ENCODE measurements around the gene CRISPLD2. TPM values are rescaled to one million over a fixed set of nuclear protein-coding genes. Genes with fewer than 3 reads are reported as not detected.
"Not testable (repeated sequence)": the region's sequence is repeated elsewhere in the genome, so short reads cannot be mapped to it uniquely, and the experiment has no call there.

Gene CRISPLD2
- total RNA-seq, 2 donors from 2014 or later = 0.43 to 1.7 TPM

DNA sequence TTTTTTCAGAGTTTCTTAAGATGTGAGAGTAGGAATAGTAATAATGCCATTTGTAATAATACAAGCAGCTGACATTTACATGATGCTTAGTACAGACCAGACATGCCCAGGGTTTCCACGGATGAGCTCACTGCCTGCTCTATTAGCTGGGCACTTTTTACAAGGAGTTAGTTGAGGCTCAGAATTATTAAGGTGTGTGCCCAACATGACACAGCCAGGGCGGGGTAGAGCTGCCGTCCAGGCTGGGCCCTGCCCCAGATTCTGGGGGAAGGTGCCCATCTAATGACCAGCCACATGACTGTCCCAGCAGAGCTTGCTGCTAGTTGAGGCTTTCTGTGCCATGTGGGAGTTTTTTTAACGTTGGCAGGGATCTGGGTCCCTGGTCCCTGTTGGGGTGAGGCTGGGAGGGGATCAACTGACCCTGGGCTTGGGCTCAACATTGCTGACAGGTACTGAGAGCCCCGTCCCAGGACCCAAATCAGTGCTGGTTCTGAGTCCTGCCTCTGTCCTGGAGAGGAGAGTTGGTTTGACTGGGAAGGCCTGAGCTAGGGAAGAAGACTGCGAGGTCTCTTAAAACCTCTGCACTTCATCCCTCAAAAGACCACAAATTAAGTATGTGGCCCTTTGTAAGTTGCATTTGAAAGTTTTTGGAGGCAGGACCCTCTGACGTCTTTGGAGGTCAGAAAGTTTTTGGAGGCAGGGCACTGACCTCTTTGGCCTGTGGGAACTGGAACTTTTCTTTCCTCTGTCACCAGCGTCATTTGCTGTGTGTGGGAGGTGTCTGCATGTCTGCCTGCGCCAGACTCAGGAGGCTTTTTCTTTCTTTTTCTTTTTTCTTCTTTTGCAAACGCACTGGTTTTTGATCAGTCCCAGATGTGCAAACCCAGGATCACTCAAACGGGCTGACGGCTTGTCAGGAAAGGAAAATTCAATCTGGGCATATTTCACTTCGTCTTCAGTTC is 2.2 kb downstream of the CRISPLD2 start:
- Mint-ChIP-seq H3K4me3 (no peak overlapping the region), H3K9me3 (no peaks in the 10 kb centered on the region), H3K27me3 (peaks cover 14 to 25% of the 10 kb centered on the region in 2 donors), H3K4me1 (ENCODE audit: low read depth in 2 of 2) (peaks cover 8 to 9% of the 10 kb centered on the region in 2 donors), H3K27ac (no peak overlapping the region), H3K36me3 (no peaks in the 10 kb centered on the region)
- no peak for DNase-seq (ENCODE audit: low spot score)
- no peak for ATAC-seq

DNA sequence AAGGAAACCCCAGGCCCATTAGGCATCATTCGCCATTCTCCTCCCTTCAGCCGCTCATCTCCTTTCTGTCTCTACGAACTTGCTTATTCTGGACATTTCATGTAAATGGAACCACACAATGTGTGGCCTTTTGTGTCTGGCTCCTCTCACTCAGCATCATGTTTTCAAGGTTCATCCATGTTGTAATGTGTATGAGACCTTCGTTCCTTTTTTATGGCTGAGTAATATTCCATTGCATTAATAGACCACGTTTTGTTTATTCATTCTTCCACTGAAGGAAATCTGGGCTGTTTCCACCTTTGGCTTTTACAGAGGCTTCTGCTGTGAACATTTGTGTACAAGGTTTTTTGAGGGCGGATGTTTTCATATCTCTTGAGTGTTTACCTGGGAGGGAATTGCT is 3.2 kb downstream of the CRISPLD2 start:
- DNase-seq (ENCODE audit: low spot score) = no peak
- Mint-ChIP-seq H3K4me3 (no peak overlapping the region), H3K27me3 (peaks cover 14 to 25% of the 10 kb centered on the region in 2 donors), H3K4me1 (ENCODE audit: low read depth in 2 of 2) (peaks cover 8 to 9% of the 10 kb centered on the region in 2 donors), H3K9me3 (no peaks in the 10 kb centered on the region), H3K36me3 (no peaks in the 10 kb centered on the region), H3K27ac (no peak overlapping the region)
- no peak for ATAC-seq

DNA sequence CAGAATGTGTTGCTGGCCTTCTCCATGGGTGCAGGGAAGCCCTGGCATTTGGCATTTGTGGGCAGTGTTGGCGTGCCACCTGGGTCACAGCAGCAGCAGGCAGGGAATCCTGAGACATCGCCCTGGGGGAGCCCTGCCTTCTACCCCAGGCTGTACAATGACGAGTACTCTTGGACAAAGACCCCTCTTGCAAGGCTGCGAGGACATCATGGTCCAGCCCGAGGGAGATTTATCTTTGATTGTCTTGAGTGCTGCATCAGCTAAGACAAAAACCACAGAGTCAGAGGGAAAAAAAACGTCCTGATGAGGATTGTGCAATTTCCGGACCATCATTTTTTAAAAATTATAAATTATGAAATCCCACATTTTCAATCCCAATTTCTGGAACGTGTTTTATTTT is 3.7 kb downstream of the CRISPLD2 start:
- H3K4me1 Mint-ChIP-seq (ENCODE audit: low read depth in 2 of 2) = peaks cover 8 to 9% of the 10 kb centered on the region in 2 donors
- peaks cover 14 to 25% of the 10 kb centered on the region in 2 donors for H3K27me3 Mint-ChIP-seq
- DNase-seq (ENCODE audit: low spot score) (no peak), ATAC-seq (no peak)
- H3K27ac Mint-ChIP-seq = no peak overlapping the region
- no peaks in the 10 kb centered on the region for H3K9me3 Mint-ChIP-seq
- no peaks in the 10 kb centered on the region for H3K36me3 Mint-ChIP-seq
- no peak overlapping the region for H3K4me3 Mint-ChIP-seq

DNA sequence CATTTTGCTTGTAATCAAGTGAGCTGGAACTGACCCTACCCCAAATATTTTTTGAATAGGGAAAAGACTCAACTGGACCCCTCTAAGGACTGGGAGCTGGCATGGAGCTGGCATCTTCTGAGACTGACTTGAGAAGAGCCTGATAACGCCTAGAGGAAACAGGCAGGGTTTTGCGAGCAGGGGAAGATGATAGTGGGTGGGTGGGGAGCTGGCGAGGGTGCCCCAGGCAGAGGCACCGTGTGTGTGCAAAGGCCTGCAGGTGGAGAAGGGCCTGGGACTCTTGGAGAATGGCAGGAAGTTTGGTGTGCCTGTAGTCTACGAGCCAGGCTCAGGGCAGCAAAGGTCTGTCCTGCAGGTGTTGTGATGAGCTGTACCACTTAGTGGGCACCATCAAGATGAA is 4.1 kb downstream of the CRISPLD2 start:
- DNase-seq (ENCODE audit: low spot score) (no peak), ATAC-seq (no peak)
- H3K27ac Mint-ChIP-seq = no peak overlapping the region
- H3K36me3 Mint-ChIP-seq = no peaks in the 10 kb centered on the region
- H3K27me3 Mint-ChIP-seq = peaks cover 14 to 25% of the 10 kb centered on the region in 2 donors
- H3K4me3 Mint-ChIP-seq = no peak overlapping the region
- no peaks in the 10 kb centered on the region for H3K9me3 Mint-ChIP-seq
- H3K4me1 Mint-ChIP-seq (ENCODE audit: low read depth in 2 of 2) = peaks cover 8 to 9% of the 10 kb centered on the region in 2 donors

DNA sequence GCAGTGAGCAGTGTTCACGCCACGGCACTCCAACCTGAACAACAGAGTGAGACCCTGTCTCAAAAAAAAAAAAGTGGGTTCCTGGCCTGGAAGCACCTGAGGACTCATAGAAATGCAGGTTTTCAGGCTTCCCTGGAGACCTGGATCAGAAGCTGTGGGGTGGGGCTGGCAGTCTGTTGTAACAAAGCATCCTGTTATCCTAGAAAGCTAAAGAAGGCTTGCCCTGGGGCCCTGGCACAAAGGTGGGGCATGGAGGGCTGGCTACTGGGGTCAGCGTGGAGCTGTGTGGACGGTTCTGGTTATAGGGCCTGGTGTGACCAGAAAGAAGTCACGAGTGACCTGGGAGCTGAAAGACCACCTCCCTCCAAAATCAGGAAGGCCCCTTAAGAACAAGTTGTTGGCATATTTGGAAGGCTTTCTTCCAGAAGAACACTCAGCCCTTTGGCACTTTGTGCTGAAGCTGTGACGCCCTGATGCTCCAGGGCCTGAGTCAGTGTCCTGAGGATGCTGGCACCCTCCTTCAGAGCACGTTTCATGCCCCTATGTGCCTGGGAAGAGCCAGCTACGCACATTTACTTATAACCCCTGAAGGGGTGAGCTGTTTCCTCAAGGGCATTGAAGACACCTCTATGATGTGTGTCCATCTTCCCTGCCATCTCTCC is 6.2 kb downstream of the CRISPLD2 start:
- ATAC-seq (no peak), DNase-seq (ENCODE audit: low spot score) (no peak)
- no peak overlapping the region for H3K27ac Mint-ChIP-seq
- H3K36me3 Mint-ChIP-seq = no peaks in the 10 kb centered on the region
- H3K9me3 Mint-ChIP-seq = no peaks in the 10 kb centered on the region
- H3K4me3 Mint-ChIP-seq = no peak overlapping the region
- H3K27me3 Mint-ChIP-seq = peaks cover 11 to 15% of the 10 kb centered on the region in 2 donors
- no peaks in the 10 kb centered on the region for H3K4me1 Mint-ChIP-seq (ENCODE audit: low read depth in 2 of 2)

DNA sequence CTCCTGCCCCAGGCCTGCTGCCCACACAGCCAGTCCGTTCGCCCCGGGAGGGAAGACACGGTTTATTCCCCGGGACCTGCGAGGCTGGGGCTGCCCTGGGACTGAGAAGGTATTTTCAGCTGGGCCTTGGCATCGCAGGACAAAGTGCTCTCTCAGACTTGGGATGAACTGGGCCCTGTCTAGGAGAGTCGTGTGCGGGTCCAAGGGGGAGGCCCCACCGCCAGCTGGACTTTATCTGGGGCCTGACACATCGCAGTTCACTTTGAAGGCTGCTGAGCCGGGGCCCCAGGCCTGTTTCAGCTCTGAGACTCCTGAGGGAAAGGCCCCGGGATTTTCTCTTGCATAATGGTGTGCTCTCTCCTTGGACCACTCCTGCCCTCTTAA is 6.8 kb downstream of the CRISPLD2 start:
- no peak for DNase-seq (ENCODE audit: low spot score)
- Mint-ChIP-seq H3K27ac (no peak overlapping the region), H3K4me1 (ENCODE audit: low read depth in 2 of 2) (no peaks in the 10 kb centered on the region), H3K27me3 (peaks cover 9 to 10% of the 10 kb centered on the region in 2 donors), H3K4me3 (no peak overlapping the region), H3K36me3 (no peaks in the 10 kb centered on the region), H3K9me3 (no peaks in the 10 kb centered on the region)
- peak; percentile 3 to 26 for ATAC-seq

DNA sequence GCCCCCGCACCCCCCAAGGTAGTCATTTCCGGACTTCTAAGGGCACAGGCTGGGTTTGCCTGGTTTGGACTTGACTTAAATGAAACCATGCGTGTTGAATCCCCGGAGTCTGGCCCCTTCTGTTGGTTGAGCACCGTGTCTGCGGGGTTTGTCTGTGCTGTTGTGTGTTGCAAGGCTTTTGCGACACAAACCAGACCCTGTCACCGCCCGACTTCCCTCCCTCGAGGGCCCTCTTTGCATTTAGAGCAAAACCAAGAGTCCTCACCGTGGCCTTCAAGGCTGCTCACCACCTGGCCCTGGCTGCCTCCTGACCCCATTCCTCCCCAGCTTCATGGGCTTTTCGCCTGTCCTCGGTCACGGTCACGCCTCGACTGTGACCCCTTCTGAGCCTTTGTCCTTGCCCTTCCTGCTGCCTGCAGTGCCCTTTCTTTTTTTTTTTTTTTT is 7.4 kb downstream of the CRISPLD2 start:
- H3K27me3 Mint-ChIP-seq = peaks cover 8% of the 10 kb centered on the region in 2 donors
- no peaks in the 10 kb centered on the region for H3K36me3 Mint-ChIP-seq
- H3K9me3 Mint-ChIP-seq = no peaks in the 10 kb centered on the region
- ATAC-seq (no peak), DNase-seq (ENCODE audit: low spot score) (no peak)
- H3K27ac Mint-ChIP-seq = no peak overlapping the region
- no peaks in the 10 kb centered on the region for H3K4me1 Mint-ChIP-seq (ENCODE audit: low read depth in 2 of 2)
- H3K4me3 Mint-ChIP-seq = no peak overlapping the region

DNA sequence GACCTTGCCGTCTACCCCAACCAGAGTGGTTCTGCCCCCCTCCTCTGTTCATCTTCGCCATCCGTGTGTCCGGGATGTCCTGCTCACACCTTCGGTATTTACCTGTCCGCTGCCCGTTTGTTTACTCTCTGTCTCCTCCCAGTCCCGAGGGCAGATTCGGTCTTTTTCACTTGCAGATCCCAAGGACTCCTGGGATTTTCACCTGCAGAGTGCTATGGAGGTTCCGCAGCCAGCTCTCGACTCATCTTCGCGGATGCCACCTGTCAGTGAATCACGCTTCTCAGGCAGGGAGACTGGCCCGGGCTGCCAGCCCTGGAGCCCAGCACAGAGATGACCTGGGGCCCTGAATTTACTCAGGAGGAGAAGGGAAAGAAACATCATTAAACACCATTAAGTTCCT is 8.1 kb downstream of the CRISPLD2 start:
- Mint-ChIP-seq H3K27ac (no peak overlapping the region), H3K36me3 (no peaks in the 10 kb centered on the region), H3K4me3 (no peak overlapping the region), H3K27me3 (peaks cover 1 to 3% of the 10 kb centered on the region in 2 donors), H3K9me3 (no peaks in the 10 kb centered on the region), H3K4me1 (ENCODE audit: low read depth in 2 of 2) (no peaks in the 10 kb centered on the region)
- ATAC-seq (no peak), DNase-seq (ENCODE audit: low spot score) (no peak)

DNA sequence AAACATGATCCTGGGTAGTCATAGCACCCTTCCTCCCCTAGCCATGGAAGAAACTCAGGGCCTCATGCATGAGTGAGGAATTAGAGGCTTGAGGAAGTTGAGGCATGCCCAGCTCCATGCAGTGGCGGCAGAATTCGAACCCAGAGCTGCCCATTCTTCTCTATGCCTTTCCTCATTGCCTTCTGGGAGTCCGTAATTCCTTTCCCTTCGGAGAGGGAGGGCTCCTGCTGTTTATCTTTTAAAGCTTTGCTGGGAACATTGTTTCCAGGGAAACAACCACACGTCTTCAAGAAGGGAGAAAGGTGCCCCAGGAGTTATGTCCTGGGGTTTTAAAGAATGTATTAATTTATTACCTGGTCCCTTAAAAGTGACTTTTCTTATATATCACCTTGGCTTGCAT is 8.5 kb downstream of the CRISPLD2 start:
- H3K27ac Mint-ChIP-seq = no peak overlapping the region

DNA sequence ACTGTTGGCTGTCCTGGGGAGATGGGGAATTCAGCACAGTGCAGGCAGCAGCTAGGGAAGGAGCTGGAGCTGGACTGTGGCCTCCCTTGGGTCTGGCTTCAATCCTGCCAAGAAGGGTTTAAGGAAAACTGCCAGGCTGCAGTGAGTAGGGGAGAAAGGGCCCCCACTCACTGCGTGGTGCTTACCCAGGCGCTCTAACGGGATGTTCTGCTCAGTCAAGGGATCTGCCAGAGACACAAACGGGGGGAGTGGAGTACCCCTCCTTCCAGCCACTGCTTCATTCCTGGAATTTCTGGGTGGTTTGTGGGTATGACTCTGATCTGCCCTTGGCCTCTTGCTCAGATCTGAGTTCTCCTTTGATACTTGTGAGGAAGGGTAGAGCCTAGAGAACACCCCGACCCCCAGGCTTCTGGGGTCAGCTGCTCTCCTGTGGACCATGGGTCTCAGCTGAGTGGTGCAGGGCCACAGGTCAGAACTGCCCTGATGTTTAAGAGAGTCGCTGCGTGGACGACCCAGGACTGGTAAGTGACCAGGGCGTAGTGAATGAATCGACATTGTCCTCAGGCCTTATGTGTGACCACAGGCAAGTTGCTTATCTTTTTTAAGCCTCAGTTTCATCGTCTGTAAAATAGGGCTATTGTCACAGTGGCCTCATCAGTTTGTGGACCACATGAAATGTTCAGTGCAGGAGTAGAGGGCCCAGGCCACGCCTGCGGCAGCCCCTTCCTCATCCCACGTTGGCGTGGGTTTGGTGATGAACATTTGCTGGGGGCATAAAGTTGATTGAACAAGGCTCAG is 9.6 kb downstream of the CRISPLD2 start:
- DNase-seq (ENCODE audit: low spot score) = no peak
- peaks cover 0 to 2% of the 10 kb centered on the region in 2 donors for H3K27me3 Mint-ChIP-seq
- no peak overlapping the region for H3K27ac Mint-ChIP-seq
- no peaks in the 10 kb centered on the region for H3K9me3 Mint-ChIP-seq
- no peak for ATAC-seq
- H3K4me1 Mint-ChIP-seq (ENCODE audit: low read depth in 2 of 2) = no peaks in the 10 kb centered on the region
- no peak overlapping the region for H3K4me3 Mint-ChIP-seq
- H3K36me3 Mint-ChIP-seq = no peaks in the 10 kb centered on the region

More for the DNA sequence above, 8.5 kb downstream of the CRISPLD2 start:
- Mint-ChIP-seq H3K36me3 (no peaks in the 10 kb centered on the region), H3K9me3 (no peaks in the 10 kb centered on the region), H3K4me3 (no peak overlapping the region), H3K27me3 (peaks cover 0 to 2% of the 10 kb centered on the region in 2 donors), H3K4me1 (ENCODE audit: low read depth in 2 of 2) (no peaks in the 10 kb centered on the region)
- ATAC-seq (no peak), DNase-seq (ENCODE audit: low spot score) (no peak)

DNA sequence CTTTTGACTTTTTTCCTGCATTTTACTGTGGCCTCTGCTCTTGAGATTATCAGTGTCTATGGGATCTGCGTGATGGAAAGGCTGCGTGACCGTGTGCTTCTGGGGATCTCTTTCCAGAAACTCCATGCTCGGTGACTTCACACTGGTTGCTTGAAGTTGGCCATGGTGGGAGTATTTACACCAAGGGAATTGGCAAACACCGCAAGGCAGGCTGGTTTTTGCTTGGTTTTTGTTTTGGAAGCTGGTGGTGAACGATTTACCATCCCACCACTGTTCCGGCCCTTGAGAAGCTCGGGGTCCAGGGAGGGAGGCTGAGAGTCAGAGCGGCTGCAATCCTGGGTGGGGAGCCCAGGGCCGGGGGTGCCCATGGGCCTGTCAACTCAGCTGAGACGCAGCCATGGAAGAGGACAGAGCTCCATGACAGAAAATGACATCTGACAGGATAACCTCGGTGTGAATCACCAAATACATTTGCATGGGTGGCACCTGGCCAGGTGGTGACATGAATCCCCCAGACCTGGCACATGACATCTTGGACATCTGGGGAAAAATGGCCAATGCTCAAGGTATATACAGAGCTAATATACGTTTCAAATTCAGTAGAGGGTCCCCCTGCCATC is 11.1 kb downstream of the CRISPLD2 start:
- DNase-seq (ENCODE audit: low spot score) (no peak), ATAC-seq (no peak)
- Mint-ChIP-seq H3K27me3 (peaks cover 0 to 6% of the 10 kb centered on the region in 2 donors), H3K4me1 (ENCODE audit: low read depth in 2 of 2) (no peaks in the 10 kb centered on the region), H3K9me3 (no peaks in the 10 kb centered on the region), H3K36me3 (no peaks in the 10 kb centered on the region), H3K4me3 (no peak overlapping the region), H3K27ac (no peak overlapping the region)

DNA sequence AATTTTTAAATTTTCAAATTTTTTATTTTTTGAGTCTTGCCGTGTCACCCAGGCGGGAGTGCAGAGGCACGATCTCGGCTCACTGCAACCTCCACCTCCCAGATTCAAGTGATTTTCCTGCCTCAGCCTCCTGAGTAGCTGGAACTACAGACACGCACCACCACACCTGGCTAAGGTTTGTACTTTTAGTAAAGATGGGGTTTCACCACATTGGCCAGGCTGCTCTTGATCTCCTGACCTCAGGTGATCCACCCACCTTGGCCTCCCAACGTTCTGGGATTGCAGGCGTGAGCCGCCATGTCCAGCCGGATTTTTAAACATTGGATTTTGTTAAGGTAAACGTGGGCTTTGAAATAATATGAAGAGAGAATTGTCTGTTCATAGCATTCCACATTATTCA is 11.9 kb downstream of the CRISPLD2 start:
- not testable (repeated sequence) for H3K27ac Mint-ChIP-seq; ATAC-seq; H3K4me1 Mint-ChIP-seq (ENCODE audit: low read depth in 2 of 2); DNase-seq (ENCODE audit: low spot score); H3K9me3 Mint-ChIP-seq; H3K36me3 Mint-ChIP-seq; H3K4me3 Mint-ChIP-seq; H3K27me3 Mint-ChIP-seq

DNA sequence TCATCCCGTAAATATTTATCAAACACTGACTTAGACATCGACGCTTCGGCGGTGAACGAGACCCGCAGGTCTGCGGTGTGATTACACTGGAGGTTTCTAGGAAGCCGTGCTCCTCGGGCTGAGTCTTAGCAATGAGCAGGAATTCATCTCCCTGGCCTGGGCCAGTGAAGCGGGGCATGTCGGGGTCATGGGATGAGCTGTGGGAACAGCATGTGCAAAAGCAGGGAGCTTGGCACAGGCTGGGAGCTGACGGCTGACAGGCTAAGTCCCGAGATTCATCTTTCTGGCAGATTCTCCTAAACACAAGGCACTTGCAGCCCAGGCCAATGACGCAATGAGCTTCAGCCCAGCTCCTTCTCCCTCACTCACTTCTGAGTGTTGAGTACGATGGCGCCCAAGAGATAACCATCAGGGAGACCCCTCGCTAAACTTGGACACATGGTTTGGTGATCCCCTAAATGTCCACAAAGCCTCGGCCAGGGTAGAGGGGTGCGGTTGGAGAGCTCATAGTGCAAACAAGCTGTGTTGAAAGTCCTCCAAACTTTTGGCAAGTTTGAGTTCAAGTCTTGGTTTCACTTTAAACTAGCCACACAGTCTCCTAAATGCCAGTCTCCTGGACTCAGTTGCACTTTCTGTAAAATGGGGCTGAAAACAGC is 12.8 kb downstream of the CRISPLD2 start:
- Mint-ChIP-seq H3K36me3 (no peaks in the 10 kb centered on the region), H3K4me1 (ENCODE audit: low read depth in 2 of 2) (no peaks in the 10 kb centered on the region), H3K9me3 (no peaks in the 10 kb centered on the region), H3K27ac (no peak overlapping the region), H3K27me3 (peaks cover 0 to 6% of the 10 kb centered on the region in 2 donors), H3K4me3 (no peak overlapping the region)
- DNase-seq (ENCODE audit: low spot score) (no peak), ATAC-seq (no peak)

Data from natural killer cell treated with Interleukin-12 subunit alpha and Interleukin-12 subunit beta and Interleukin-15 and Interleukin-18, amount 100 ng/mL, for 72 hours (primary cell).